HG02798 (cell line): ENCODE measurements around the gene FZD7.

Experiments used
- ATAC-seq: cut with Tn5 transposase; IDR thresholded peaks from one replicate; pipeline ENCODE4 v1.9.1; 2021; ENCODE audit warnings: mild to moderate bottlenecking; ENCODE audit not compliant: unreplicated experiment, poor library complexity

Gene FZD7

GRCh38 chr2:202033317-202034248 is at the start of gene FZD7:
Gene FZD7 (plus strand): TSS chr2:202033855. CDS start chr2:202034648, 793 bp downstream.
- peak; percentile 85 for ATAC-seq

DNA sequence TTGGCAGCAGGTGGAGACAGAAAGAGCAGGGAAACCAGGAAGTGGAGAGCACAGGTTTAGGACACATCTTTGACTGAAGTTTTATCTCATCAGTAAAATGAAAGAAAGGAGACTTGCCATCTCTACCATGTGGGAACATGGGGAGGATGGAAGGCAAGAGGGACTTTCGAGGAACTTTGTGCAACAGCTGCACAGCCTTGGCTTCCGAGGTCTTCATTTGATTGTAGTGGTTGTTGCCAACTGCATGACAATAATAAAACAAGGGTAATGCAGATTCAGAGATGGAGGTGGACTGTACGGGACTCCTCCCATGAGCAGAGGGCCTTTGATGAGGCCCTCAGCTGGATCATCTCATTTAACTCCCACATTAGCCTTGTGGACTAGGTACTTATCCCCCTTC is 49.3 kb upstream of the FZD7 start:
- ATAC-seq: no peak

DNA sequence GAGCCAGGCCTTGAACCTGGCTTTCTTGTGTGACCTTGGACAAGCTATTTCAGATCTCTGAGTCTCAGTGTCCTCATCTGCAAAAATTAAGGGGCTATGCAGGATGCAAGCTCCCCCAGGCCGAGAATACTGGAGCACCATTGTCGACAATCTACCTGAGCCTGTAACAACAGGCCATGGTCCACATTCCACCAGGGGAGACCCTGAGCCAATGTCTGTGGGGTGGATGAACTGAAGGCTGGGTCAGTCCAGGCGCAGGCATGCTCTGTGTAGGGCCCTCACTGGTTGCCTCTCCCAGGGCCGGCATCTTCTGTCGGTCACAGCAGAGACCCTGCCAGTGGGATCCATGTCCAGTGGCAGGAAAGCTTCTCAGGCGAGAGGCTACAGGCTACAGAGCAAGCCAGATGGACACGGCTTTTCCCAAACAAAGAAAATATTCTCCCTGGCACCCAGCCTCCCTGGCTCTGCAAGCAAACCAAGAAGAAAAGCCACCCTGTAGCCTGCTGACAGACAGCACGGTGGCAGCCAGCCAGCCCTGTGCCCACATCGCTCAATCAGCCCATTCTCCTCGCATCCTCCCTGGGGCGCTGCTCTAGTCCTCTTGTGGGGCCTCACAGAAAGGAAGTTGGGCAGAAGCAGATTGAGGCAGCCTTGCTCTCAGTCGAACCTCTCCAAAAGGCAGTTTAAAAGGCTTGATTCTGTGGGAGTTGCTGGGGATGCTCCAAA is 48.7 kb upstream of the FZD7 start:
- ATAC-seq: no peak

GRCh38 chr2:201985728-201986462 is 47.8 kb upstream of the FZD7 start:
- ATAC-seq: no peak

DNA sequence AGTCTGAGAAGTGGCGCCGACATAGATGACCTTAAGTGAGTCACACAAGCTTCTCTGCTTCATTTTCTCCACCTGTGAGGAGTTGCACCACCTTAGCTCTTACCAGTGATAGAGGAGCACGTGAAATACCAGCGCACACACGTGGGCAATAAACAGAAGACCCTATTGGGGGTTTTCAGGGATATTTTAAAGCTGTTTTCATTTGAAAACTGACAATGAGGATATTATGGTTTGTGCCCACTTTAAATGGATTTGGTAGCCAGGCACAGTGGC is 47.3 kb upstream of the FZD7 start:
- no peak for ATAC-seq

DNA sequence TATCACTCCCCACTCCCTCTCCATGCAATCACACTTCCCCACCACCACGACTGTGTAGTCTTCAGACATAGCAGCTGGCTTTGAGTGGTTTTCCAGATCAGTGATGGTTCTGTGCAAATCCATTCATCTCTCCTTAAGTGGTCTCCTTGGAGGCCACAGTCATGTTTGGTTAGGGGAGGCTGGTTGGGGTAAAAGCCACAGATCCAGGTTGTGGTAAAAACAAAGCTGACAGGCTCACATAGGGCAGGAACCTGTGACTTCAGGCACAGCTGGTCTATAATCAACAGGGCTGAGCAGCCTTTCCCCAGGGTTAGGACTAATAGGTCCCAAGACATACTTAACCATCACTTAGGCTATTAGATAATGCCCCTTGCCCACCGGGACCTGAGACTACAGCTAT is 46.2 kb upstream of the FZD7 start:
- no peak for ATAC-seq

- ATAC-seq: no peak
Measured at GRCh38 chr2:201990069-201990468, 43.6 kb upstream of the FZD7 start.

GRCh38 chr2:201992960-201993359 is 40.7 kb upstream of the FZD7 start:
- ATAC-seq: no peak

- ATAC-seq: no peak
Measured at GRCh38 chr2:201994973-201995638, 38.5 kb upstream of the FZD7 start.

DNA sequence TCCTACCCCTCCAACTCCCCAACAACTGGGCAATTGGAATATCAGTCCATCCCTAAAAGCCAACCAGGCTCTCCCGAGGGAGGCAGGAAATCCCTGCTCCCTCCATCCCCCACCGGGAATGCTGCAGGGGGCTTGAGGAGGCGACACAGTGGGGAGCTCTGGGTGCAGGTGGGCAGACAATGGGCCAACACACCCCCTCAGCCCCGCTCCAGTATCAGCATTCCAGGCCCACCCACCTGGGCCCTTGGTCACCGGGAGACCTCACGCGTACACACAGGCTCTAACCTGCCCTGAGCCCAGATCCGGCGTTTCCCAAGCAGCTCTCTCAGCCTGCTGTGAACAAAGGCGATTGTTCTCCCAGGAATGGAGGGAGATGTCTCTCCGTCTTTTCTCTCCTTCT is 37.6 kb upstream of the FZD7 start:
- ATAC-seq: no peak

DNA sequence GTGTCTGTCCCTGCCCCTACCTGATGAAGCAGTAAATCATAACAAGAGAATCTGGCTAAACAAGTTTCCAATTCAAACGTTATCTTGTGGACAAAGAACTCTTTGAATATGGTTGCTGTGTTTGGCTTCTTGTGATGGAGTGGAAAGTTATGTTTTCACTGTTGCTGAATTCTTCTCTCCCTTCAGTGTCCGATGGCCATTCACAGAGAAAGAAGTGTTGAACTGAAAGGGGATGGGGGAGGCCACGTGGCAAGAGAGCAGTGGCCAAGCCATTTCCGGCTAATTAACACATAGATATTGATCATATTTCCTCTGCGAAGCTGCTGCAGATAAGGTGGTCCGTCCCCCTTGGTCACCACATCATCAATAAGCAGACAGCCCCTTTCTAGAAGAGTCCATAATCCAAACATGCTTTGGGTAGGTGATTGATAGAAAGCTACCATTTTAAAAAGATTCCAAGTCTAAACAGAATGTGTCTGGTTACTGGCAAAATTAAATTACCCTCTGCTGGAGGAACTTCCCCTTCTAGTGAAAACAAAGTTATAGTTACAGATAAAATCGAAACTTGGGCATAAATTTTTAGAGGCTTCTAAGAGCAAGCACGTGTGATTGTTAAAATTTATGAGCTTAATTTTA is 36.9 kb upstream of the FZD7 start:
- no peak for ATAC-seq

GRCh38 chr2:201999279-201999678 is 34.4 kb upstream of the FZD7 start:
- no peak for ATAC-seq

- no peak for ATAC-seq
Measured at GRCh38 chr2:202001826-202002225, 31.8 kb upstream of the FZD7 start.

GRCh38 chr2:202002381-202002780 is 31.3 kb upstream of the FZD7 start:
- ATAC-seq: no peak

DNA sequence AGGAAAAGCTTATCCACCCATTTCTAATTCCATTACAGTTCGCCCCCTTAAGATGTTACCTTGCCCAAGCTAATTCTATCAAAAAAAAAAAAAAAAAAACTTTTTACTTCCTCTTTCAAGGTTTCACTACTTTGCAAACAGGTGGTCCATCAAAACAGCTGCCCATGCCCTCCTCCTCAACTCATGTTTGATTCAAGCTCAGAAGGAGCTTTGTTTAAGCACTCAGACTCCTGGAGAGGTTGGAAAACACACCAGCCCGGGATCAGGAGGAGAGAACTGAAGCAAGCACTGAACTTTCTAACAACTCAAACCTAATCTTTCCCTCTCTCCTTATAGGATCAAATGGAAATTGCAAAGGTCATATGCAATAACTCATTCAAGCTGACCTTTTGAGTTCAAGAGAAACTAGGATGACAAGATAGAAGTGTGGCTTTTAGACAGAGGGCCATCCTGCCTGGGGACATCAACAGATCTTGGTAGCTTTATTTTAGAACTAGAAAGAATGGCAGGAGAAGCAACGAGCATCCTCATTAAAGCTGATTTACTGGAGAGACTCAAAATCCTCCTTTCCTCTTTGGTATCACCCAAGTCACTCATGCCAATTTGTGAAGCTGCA is 28.3 kb upstream of the FZD7 start:
- ATAC-seq: peak; percentile 53

GRCh38 chr2:202006301-202006700 is 27.4 kb upstream of the FZD7 start:
- no peak for ATAC-seq

GRCh38 chr2:202007015-202007982 is 26.4 kb upstream of the FZD7 start:
- no peak for ATAC-seq

GRCh38 chr2:202007983-202008354 is 25.7 kb upstream of the FZD7 start:
- ATAC-seq: no peak
